Activated naive CD4-positive, alpha-beta T cell treated with anti-CD3 and anti-CD28 coated beads, Interleukin-2, amount 50 U/mL, for 72 hours (primary cell): Measurements from ENCODE around the gene KRT222. TPM values are rescaled to one million over a fixed set of nuclear protein-coding genes. Genes with fewer than 3 reads are reported as not detected.

ENCODE experiments used
- ATAC-seq, 2 donors: fragments of 150-1000 bp; cut with Tn5 transposase; 2 replicates each; pipeline ENCODE4 v1.10.0; 2021; ENCODE audit warnings: mild to moderate bottlenecking in 2 of 2, moderate library complexity in 2 of 2
- DNase-seq, 2 donors: peaks; one replicate each; pipeline ENCODE4 v3.0.0; 2021 to 2022; ENCODE audit warnings: low spot score in 2 of 2
- H3K27ac Mint-ChIP-seq, 2 donors: one replicate each; pipeline ENCODE4 v1.8.0; 2022; ENCODE audit warnings: mild to moderate bottlenecking in 2 of 2, mixed read lengths in 2 of 2
- H3K36me3 Mint-ChIP-seq, 2 donors: one replicate each; pipeline ENCODE4 v1.8.0; 2022; ENCODE audit warnings: mixed read lengths in 2 of 2
- H3K9me3 Mint-ChIP-seq, 2 donors: one replicate each; pipeline ENCODE4 v1.8.0; 2022; ENCODE audit warnings: mixed read lengths in 2 of 2
- total RNA-seq, 2 donors: library from RNA; stranded (reverse); gene quantifications; one replicate each; pipeline ENCODE4 v1.2.3, GENCODE V29; 2022

The KRT222 gene
- total RNA-seq, result not detected

DNA sequence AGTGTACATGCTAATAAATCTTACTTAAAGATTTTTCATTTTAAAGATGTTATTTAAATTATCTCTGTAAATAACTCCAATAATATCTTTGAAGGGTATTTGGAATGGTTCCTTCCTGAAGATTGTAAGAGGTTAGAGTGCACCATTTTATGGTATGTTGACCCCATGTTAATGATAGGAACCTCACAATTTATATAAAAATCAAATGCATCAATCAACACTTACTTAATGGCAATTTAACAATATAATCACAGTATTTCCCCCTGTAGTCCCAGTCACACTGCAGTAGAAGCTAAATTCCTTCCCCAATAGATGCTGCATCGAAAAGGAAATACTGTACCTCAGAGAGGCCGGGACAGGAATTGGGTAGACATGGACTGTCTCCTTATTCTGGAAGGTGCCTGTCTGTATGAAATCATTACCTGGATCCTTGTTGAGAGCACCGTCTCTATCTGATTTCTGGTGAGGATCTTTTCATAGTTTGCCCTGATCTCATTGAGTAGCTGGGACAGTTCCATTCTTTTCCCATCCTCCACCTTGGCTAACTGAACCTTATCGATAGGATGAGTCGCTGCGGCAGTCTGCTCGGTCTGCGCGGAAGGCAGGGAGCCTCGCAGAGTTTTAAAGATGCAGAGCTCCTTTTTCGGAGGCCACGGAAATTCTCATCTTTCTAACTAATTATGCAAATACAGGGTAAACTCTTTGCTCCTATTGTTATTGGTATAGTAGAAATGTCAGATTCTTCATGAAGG, at the start of gene KRT222:
Gene KRT222 (minus strand): TSS at position 596 of the 752 bp plus-strand sequence. CDS start 78 bp downstream, at position 518.
- H3K36me3 Mint-ChIP-seq, result no peaks in the 10 kb centered on the region
- ATAC-seq, result no peak
- H3K27ac Mint-ChIP-seq, result no peak within 1 kb of the TSS
- no peaks in the 10 kb centered on the region for H3K9me3 Mint-ChIP-seq
- no peak for DNase-seq

DNA sequence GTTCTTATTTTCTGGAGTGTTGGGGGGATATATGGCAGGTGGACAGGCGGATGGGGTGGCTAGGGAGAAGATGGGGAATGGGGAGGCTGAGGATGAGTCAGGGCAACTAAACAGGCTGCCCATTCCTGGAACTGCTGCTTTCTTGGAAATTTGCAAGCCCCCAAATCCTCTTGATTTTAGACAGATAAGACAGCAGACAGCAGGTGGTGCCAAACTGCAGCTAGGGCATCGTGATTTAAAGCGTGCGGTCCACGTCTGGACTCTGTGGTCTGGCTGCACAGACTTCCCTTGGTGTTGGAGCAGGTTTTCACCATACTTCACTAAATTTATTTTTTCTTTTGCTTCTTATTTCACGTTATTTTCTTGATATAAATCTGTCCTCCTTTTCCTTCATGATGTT, 49.5 kb upstream of the KRT222 start:
- H3K9me3 Mint-ChIP-seq, result no peaks in the 10 kb centered on the region
- ATAC-seq, result no peak
- DNase-seq, result no peak
- H3K36me3 Mint-ChIP-seq, result no peaks in the 10 kb centered on the region
- H3K27ac Mint-ChIP-seq, result no peak overlapping the region

DNA sequence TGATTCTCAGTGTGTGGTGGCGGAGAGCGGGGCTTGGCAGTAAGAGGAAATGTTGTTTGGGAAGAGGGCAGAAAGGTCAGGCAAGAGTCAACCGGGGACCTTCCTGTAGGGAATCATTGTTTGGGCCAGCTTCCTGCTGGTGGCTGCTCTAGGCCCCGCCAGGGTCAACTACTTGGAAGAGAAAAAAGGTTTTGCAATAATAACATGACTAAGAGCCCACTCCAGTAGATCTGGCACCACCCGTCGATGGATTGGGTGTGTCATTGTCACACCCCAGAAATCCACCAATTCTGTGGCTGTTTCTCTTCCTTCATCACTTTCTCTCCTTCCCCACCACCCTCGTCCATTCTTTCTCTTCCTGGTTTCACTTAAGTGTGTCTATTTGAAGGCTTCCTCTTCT, 42.8 kb upstream of the KRT222 start:
- DNase-seq, result no peak
- ATAC-seq, result no peak
- no peak overlapping the region for H3K27ac Mint-ChIP-seq
- no peaks in the 10 kb centered on the region for H3K9me3 Mint-ChIP-seq
- H3K36me3 Mint-ChIP-seq, result no peaks in the 10 kb centered on the region

DNA sequence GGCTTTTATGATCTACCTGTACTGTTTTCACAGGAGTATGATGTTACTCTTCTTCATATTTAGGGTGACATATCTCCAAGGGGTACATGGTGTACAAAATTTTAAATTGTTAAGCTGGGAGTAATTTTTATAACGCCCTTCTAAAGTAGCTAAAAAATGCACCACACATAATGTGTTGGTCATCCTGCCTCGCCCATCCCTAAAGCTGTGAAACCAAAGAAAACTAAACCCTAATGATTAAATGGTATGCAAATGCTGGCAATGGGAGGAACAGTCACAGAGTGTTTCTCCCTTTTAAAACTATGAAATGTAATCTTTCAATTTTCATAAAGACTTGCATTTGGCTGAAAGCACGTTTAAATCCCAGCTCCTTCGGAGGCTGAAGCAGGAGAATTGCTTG, 40.6 kb upstream of the KRT222 start:
- Mint-ChIP-seq H3K36me3 (no peaks in the 10 kb centered on the region), H3K9me3 (no peaks in the 10 kb centered on the region), H3K27ac (no peak overlapping the region)
- ATAC-seq (no peak), DNase-seq (no peak)

DNA sequence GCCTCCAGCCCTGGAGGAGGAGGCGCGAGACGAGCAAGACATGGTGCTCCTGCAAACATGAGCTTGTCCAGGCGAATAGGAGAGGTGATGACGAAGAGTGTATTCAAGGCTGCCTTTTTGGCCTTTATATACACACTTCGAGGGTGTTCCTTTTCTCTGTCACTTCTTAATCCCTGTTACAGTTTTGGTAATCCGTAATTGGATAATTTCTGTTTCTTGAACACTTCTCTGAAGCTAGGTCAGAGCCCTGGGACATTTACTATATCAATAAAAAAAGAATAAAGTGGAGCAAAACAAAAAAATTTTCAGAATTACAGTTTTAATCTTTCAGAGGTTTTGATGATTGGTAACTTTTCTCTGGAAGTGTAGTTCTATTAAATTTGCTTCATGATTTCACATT, 38.7 kb upstream of the KRT222 start, which contains the start of gene KRT24:
Gene KRT24 (minus strand): TSS at position 101 of the 400 bp plus-strand sequence. CDS start 59 bp downstream, at position 42.
- no peak for ATAC-seq
- Mint-ChIP-seq H3K36me3 (no peaks in the 10 kb centered on the region), H3K27ac (no peak within 1 kb of the TSS), H3K9me3 (no peaks in the 10 kb centered on the region)
- no peak for DNase-seq

DNA sequence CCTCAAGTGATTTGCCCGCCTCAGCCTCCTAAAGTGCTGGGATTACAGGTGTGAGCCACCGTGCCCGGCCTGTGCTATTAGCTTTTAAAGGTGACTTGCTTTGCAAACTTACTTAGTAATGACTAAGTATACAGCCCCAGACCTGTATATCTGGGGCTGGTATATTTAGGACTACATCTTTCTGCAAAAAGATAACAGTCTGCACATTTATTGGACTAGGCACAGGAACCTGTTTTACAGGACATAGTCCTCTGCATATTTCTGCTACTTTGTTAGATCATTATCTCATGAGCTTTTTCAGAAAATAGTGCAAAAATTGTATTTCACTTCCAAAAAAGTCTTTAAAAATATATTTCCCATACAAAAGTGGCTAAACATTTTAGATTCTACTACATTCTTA, 37.3 kb upstream of the KRT222 start:
- Mint-ChIP-seq H3K27ac (no peak overlapping the region), H3K36me3 (no peaks in the 10 kb centered on the region), H3K9me3 (no peaks in the 10 kb centered on the region)
- DNase-seq (no peak), ATAC-seq (no peak)

DNA sequence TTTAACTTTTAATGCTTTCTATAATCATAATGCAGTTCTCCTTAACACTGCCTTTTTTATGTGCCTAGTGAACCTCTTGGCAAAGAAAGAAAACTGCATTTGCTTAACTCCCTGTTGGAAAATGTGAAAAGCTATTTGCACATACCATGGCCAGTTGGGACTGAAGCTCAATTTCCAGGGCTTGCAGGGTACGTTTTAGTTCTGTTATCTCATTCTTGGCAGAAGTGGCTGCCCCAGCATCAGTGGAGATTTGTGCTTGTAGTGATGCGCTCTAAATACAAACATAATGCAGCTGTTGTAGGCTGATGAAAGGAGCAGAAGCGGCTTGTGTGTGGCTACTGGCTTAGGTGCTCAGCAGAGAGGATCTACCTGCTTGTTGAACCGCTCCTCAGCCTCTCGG, 34.9 kb upstream of the KRT222 start:
- DNase-seq, result no peak
- ATAC-seq, result no peak

DNA sequence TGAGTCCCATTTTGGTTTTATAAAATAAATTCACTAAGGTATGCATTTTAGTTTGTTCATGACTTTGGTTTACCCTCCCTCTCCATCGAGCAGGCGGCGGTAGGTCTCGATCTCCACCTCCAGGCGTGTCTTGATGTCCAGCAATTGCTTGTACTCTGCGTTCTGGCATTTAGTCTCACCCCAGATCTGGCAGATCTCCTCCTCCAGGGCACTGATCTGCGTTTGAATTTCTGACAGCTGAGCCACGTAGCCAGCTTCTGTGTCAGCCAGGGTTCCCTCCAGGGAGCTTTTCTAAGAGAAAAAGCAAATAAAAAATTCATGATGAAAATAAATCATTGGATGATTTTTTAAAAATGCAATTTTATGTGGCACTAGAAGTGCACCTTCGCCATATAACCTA, 34.4 kb upstream of the KRT222 start:
- H3K36me3 Mint-ChIP-seq, result no peaks in the 10 kb centered on the region
- H3K9me3 Mint-ChIP-seq, result no peaks in the 10 kb centered on the region
- DNase-seq, result no peak
- peak overlapping the region in 1 of 2 donors; percentile 7 for H3K27ac Mint-ChIP-seq
- no peak for ATAC-seq

More for the DNA sequence above, 34.9 kb upstream of the KRT222 start:
- no peaks in the 10 kb centered on the region for H3K9me3 Mint-ChIP-seq
- H3K27ac Mint-ChIP-seq, result no peak overlapping the region
- no peaks in the 10 kb centered on the region for H3K36me3 Mint-ChIP-seq

DNA sequence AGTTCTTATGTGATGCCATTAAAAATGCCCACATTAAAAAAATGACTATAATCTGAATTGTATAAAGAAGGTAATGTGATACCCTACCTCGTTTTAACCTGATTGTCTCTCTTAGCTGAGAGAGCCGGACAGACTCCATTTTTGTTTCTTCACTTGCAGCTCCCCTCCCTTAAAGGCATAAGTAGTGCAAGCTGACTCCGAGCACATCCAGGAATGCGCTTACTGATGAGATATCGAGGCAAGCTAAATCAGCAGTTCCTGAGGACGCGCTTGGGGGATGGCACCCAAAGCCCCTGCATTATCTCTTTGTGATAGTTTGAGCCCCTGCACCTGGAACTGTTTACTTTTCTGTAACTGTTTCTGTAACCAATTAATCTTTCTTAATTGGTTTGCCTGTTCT, 32.3 kb upstream of the KRT222 start:
- Mint-ChIP-seq H3K36me3 (no peaks in the 10 kb centered on the region), H3K27ac (no peak overlapping the region), H3K9me3 (no peaks in the 10 kb centered on the region)
- ATAC-seq (no peak), DNase-seq (no peak)

DNA sequence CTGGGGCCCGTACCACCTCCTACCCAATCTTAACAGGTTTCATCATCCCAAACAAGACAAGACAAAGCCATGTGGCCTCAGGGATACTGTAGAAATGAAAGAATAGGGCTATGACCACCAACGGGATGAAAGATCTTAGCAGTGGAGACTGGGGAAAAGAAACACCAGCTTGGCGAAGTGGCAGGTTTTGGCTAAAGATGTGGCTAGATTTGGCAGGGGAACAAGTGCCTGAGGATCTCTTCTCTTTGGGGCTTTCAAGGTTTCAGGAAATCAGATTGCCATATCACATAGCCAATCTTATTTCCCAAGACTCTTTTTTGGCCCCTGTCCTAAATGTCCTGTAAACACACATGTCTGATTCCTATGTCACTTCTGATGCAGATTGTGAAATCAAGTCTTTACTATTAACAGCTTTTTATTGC, 31.7 kb upstream of the KRT222 start:
- ATAC-seq (no peak), DNase-seq (no peak)
- H3K36me3 Mint-ChIP-seq, result no peaks in the 10 kb centered on the region
- no peaks in the 10 kb centered on the region for H3K9me3 Mint-ChIP-seq
- no peak overlapping the region for H3K27ac Mint-ChIP-seq

DNA sequence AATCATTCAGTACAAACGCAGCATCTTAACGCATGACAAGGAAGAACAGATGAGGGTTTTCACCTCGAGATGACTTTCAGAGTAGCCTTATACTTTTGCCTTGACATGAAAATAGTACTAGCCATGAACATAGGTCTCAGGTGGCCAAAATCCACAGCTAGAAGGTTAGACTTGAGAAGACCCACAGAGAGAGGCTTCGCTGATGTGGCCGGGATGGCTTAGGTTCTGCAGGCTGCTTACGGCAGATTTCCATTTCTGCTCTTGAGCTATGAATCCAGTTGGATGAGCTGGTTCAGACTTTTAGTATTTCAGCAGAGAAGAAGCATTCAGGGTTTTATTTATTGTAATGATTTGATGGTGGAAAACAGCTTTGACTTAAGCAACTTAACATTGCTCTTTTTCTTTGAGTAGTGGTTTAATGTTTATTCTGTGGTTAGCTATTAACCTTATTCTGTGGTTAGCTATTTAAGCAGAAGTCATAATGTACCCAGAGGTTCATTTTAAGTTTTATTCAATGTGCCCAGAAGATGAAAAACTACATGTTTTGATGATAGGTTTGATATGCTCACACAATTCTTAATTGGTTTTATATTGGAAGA, 31.0 kb upstream of the KRT222 start:
- H3K27ac Mint-ChIP-seq, result no peak overlapping the region
- ATAC-seq, result no peak
- H3K36me3 Mint-ChIP-seq, result no peaks in the 10 kb centered on the region
- no peaks in the 10 kb centered on the region for H3K9me3 Mint-ChIP-seq
- DNase-seq, result no peak

DNA sequence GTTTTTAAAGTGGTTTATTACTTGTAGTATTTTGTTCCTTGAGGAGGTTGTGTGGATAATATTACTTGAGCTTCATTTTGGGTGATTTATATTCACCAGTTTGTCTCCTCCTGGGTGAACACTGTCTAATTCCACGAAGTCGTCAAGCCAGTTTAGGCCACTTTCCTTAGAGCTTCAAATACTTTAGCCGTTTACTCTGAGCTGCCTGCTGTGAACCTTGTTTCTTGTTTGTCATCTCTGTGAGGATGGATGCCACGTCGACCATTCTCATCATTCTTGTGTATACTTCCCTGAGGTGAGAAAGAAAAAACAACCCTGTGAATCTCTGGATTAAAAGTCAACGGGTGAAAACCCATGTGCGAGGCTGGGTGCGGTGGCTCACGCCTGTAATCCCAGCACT, 29.6 kb upstream of the KRT222 start:
- no peak for ATAC-seq
- Mint-ChIP-seq H3K36me3 (no peaks in the 10 kb centered on the region), H3K9me3 (no peaks in the 10 kb centered on the region), H3K27ac (no peak overlapping the region)
- no peak for DNase-seq

DNA sequence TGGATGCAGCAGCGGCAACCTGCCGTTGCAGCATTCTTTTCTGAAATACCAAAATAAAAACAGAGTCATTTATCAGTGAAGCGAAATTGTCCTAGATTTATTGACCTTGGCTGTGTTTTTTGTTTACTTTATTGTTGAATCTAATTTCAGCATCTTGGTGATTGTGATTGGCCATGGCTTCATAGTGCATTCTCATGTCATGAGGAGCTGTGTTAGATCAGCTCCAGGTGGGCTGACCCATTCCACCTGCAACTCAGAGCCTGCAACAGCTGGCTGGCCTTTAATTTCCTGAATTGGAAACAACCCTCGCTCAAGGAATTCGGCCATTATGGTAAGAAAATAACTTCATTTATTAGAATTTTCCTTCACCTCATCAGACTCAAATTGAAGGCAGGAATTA, 22.1 kb upstream of the KRT222 start:
- H3K9me3 Mint-ChIP-seq, result no peaks in the 10 kb centered on the region

DNA sequence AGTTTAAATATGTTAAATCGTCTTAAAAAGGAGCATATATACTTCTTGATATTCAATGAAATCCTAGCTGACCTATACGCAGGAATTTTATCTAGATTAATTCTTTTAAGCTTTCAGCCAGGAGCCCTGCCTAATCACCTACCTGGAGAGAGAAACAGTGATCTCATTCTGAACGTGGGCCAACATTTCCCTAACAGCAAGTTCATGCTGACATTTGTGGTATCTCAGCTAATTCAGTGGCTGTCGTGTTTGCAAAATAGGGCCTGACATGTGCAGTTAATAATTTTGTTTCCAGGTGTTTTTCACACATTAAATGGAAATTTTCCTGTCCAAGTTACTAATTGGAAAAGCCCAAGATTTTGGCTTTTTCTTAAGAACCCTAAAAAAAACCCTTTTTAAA, 21.2 kb upstream of the KRT222 start:
- Mint-ChIP-seq H3K9me3 (no peaks in the 10 kb centered on the region), H3K27ac (no peak overlapping the region), H3K36me3 (no peaks in the 10 kb centered on the region)
- DNase-seq (no peak), ATAC-seq (no peak)

More for the DNA sequence above, 22.1 kb upstream of the KRT222 start:
- Mint-ChIP-seq H3K27ac (no peak overlapping the region), H3K36me3 (no peaks in the 10 kb centered on the region)
- ATAC-seq, result no peak
- no peak for DNase-seq

DNA sequence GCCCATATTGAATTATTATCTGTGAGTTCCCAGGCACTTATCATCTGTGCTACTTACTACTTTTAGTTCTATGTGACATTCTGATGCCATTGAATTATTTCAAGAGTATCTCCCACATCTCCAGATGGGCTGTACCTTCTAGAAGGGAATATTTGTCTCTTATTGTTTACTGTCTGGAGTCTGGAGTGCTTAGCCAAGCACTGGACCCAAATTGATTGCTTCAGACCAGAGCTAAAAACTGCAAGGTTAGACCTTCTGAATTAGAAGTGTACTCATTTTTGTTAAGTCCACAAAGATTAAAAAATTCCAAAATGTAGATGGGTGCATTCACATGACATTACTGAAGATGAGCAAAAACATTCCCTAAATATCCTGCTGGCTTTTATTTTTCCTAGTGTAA, 16.0 kb upstream of the KRT222 start:
- Mint-ChIP-seq H3K36me3 (no peaks in the 10 kb centered on the region), H3K27ac (no peak overlapping the region), H3K9me3 (no peaks in the 10 kb centered on the region)
- no peak for ATAC-seq
- no peak for DNase-seq

DNA sequence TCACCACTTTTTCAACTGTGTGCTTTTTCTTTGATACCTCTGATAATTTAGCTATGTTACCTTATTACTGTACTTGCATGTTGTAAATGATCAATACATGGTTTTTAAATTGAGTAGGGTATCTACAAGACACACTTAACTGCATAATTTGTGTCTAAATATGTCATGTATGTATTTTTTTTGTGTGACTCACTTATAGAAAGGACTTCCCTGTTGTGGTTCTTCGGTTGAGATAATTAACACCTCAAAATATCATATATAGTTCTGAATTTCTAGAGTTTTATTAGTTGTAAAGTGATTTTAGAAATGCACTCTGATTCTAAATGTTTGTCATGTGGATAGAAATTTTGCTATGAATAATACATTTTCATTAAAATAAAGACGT, 14.5 kb upstream of the KRT222 start:
- Mint-ChIP-seq H3K27ac (no peak overlapping the region), H3K36me3 (no peaks in the 10 kb centered on the region), H3K9me3 (no peaks in the 10 kb centered on the region)
- DNase-seq, result no peak
- ATAC-seq, result no peak

DNA sequence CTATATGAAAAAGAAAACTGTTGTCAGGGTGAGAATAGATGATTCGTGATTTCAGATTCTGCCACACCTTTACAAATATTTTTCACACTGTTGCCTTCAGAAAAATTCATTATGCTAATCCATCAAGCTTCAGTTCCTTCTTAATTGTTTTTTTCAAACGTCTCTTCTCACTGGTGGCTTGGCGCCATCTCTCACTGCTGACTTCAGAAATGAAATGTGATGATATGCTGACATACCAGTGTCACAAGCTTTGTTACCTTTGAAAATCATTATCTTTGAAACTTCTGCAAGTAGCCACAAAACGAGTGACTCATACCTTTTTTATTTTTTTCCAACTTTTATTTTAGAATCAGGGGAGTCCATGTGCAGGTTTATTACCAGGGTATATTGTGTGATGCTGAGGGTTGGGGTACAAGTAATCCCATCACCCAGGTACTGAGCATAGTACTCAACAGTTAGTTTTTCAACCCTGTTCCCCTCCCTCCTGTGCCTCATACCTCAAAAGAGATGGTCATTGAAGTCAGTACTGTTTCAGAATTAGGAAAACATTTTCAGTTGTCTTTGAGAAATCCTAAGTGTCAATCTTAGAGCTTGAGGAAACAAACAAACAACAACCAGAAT, 14.0 kb upstream of the KRT222 start:
- Mint-ChIP-seq H3K27ac (no peak overlapping the region), H3K36me3 (no peaks in the 10 kb centered on the region), H3K9me3 (no peaks in the 10 kb centered on the region)
- ATAC-seq (peak in 1 of 2 donors; percentile 44), DNase-seq (no peak)

DNA sequence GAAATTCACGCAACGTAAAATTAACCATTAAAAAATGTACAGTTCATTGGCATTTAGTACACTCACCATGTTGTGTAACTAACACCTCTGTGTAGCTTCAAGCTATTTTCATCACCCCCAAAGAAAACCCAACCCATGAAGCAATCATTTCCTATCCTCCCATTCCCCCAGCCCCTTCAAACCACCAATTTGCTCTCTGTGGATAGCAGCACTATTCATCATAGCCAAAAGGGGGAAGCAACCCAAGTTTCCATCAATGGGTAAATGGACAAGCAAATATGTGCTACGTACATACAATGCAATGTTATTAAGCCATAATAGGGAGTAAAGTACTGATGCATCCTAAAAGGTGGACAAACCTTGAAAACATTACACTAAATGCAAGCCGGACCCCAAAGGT, 10.9 kb upstream of the KRT222 start:
- no peak for ATAC-seq

More for the DNA sequence above, 10.9 kb upstream of the KRT222 start:
- no peak for DNase-seq
- no peaks in the 10 kb centered on the region for H3K9me3 Mint-ChIP-seq
- H3K27ac Mint-ChIP-seq, result no peak overlapping the region
- H3K36me3 Mint-ChIP-seq, result no peaks in the 10 kb centered on the region
